Activated gamma-delta T cell treated with anti-CD3 and anti-CD28 coated beads, Interleukin-2, amount 50 U/mL, for 16 hours (primary cell): ENCODE data around the gene RNF215.

Experiments used
- DNase-seq: peaks from one replicate; pipeline ENCODE4 v3.0.0-alpha.2; 2020; ENCODE audit warnings: low read depth

RNF215 gene

GRCh38 chr22:30393885-30394284 is 6.7 kb upstream of the RNF215 start:
- no peak for DNase-seq

GRCh38 chr22:30393322-30393680 is 6.1 kb upstream of the RNF215 start:
- DNase-seq, result no peak

DNA sequence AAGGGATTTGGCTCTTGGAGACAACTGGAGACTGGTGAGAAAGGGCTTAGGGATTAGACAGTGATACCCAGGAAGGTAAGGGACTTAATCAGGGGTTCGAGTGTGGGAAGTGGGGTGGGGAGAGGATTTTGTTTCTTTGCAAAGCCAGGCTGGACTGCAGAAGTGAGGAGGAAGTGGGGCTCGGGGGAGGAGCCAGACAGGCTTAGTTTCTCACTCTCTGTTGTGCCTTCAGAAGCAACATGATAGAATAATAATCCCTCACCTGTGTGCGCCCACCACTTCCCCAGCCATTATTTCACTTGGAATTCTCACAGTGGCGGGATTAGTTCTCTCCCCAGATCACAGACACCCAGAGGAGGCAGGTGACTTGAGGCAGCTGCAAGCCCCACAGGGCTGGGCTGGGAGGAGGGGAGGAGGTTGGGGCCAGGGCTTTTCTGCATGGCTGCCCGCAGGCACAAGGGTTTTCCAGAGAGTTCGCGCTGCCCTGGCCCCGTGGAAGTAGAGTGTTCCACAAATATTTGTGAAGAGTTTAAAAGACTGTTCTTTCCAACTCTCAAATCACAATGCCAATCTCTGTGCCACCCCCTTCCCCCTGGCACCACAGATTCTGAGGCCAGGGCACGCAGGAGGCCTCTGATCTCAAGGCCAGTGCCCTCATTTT is 5.6 kb upstream of the RNF215 start:
- no peak for DNase-seq

DNA sequence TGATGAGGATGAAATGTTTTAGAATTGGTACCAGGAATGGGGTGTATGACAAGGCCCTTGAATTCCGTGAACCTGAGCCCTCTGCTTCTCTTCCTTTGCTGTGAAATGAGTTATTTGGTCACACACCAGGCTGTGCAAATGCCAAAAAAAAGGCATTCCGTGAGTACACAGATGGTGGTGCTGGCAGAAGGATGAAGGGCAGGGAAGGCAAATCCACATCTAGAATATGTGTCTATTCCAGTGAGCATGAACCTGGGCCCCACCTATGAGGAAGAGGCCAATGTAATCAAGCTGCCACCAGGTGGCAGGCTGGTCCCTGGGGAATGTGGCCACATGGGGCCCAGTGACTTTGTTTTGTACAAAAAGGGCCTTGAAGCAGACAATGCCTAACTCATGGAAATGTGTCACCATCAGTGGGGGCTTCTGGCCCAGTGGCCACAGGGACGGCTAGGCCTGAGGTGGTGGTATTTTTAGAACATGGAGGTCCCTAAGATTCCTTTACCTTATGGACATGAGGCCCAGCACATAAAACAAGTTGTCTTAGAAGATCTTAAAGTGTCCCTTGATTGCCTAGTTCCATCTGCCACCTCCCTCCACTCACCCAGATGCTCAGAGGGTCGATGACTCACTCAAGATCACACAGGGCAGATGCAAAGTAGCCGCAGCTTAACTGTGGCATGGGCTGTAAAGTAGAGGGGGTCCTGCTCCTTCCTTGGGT is 3.9 kb upstream of the RNF215 start:
- DNase-seq, result peak; percentile 71

DNA sequence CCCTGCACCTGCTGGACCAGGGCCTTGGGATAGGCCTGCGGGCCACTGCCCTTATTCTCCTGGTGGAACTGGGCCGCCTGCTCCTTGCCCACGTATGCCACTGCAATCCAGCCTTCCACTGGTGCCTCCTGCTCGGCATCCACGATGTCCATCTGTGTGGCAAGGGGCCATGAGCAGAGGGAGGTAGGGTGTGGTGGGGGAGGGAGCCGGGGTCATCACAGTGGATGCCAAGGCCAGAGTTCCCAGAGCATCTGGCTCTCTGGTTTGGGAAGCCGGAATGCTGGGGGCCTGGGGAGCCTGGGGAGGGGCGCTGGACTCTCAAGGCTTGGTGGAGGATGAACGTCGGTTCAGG is 627 bp downstream of the RNF215 start:
- no peak for DNase-seq

DNA sequence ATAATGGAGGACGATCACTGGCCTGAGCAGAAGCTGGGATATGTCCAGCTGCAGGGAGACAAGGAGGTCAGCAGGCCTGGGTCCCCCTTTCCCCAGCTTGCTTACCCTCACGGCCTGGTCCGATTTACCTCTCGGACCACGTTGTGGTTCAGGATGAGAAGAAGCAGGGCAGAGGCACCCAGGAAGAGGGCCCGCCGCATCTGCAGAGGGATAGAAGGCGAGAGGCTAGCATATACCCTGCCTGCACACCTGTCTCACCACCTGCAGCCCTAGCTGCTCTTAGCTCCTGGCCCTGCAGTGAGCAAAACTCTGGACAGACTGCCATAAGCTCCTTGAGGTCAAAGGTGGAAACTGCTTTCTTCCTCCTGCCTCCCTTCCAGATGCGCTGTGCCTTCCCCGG is 1.3 kb downstream of the RNF215 start:
- no peak for DNase-seq

GRCh38 chr22:30383061-30383460 is 4.2 kb downstream of the RNF215 start:
- DNase-seq, result no peak

- DNase-seq, result no peak
These were observed 4.9 kb downstream of the RNF215 start for GRCh38 chr22:30382340-30382739.

DNA sequence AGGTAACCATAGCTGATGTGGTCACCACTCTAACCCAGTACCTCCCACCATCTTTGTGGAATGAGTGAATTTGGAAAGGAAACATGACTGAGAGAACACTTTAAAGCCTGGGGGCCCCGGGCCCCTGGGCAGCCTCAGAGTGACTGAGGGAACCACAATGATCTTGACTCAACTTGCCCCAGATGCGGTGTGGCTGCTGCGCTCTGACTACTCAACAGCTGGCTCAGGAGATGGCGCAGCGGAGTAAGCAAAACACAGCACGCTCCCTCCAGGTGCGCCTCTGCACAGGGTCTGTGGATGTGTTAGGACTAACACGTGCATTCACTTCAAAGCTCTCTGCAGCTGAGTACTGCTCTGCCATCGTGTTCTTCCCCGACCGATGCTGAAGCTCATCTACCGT is 5.9 kb downstream of the RNF215 start:
- DNase-seq, result no peak

- no peak for DNase-seq
These were observed 7.2 kb downstream of the RNF215 start for GRCh38 chr22:30380011-30380410.

GRCh38 chr22:30375312-30375849 is 11.8 kb downstream of the RNF215 start:
- no peak for DNase-seq

DNA sequence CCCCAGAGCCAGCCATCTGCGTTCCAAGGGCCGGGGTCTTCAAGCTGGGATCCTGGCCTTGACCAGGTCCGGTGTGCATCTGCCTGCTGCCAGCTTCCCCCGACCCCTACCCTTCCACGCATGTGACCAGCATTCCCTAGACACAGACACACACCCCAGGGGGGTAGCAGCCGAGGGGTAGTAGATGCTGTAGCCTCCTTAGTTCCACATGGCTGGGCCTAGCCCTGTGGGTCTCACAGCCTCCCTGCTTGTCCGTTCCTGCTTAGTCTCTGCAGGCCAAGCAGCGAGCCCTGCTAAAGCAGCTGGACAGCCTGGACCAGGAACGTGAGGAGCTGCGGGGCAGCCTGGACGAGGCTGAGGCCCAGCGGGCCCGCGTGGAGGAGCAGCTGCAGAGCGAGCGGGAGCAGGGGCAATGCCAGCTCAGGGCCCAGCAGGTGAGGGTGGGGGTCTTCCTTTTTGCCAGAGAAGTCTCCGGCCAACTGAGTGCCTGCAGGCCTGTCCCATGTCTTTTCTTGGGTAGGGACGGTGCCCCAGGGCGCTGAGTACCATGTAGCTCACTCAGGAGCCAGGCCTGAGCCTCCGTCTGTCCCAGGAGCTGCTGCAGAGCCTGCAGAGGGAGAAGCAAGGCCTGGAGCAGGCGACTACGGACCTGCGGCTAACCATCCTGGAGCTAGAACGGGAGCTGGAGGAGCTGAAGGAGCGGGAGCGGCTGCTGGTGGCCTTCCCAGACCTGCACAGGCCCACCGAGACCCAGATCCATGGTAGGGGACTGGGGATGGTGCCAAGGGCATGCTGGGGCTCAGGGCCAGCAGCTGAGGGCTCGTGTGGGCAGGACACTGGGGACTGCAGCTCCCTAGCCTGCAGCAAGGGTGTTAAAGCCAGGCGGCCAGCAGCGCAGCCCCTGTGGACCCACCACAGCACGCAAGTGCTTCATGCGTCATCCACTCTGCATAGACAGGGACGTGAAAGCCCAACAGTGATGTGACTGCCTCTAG is 13.6 kb downstream of the RNF215 start:
- DNase-seq, result no peak

- no peak for DNase-seq
These were observed 14.3 kb downstream of the RNF215 start for GRCh38 chr22:30372915-30373314.

- no peak for DNase-seq
These were observed 15.2 kb downstream of the RNF215 start for GRCh38 chr22:30371981-30372380.

DNA sequence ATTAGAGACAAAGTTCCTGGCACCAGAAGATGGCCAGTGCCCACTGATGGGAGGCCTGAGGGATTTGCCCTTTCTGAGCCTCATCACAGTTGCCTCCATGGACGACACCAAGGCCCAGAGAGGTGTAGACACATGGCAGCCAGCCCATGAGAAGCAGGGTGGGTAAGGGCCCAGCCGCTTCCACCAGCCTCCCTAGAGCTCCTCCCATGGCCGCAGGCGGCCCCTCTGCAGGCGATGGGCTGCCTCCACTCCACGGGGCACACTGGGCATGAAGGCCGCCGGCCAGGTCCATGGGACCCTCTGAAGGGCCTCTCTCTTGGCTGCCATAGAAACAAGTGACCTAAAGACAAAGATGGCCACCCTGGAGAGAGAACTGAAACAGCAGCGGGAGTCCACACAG is 15.9 kb downstream of the RNF215 start:
- DNase-seq, result no peak

GRCh38 chr22:30370641-30371230 is 16.5 kb downstream of the RNF215 start:
- no peak for DNase-seq

GRCh38 chr22:30368420-30368819 is 18.8 kb downstream of the RNF215 start:
- no peak for DNase-seq

- DNase-seq, result no peak
These were observed 21.3 kb downstream of the RNF215 start for GRCh38 chr22:30365891-30366290.

- no peak for DNase-seq
These were observed 24.4 kb downstream of the RNF215 start for GRCh38 chr22:30362651-30363281.

- no peak for DNase-seq
These were observed 25.1 kb downstream of the RNF215 start for GRCh38 chr22:30361916-30362650.

DNA sequence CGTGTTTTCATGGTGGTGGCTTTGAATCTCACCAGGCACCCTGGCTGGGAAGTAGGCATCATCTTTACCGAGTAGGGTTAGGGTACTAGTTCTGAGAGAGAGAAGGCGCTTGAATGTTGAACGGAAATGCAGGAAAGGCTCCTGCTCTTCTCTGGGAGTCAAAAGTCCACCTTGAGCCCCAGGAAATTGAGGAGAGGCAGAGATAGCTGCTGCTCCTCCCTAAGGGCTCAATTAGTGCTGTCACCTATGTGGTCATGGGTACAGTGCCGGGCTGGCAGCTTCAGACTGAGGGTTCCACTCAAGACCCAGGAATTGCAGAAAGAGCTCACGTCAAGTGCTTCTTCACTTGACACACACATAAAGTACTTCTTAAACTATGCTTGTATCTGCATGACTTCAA is 28.7 kb downstream of the RNF215 start:
- no peak for DNase-seq
